ENCODE measurements around the gene GYS2.

The GYS2 gene

DNA sequence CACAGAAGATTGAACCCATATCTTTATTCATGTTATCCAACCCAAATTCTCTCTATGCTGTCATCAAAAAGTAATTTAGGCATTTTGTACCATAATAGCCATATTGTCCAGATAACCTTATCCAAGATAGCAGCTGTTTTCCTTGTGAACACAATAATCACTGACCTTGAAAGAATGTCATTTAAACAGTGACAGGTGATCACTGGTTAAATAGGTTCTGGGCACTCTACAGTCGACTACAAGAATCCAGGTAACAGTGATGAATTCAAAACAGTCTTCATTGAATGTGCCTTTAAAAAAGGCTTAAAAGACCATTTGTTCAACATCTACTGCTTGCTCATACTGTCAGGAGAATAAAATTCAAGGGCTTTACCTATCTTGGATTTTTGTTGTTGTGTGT is 83.1 kb downstream of the GYS2 start:
- TF ChIP-seq, protein P1, sequence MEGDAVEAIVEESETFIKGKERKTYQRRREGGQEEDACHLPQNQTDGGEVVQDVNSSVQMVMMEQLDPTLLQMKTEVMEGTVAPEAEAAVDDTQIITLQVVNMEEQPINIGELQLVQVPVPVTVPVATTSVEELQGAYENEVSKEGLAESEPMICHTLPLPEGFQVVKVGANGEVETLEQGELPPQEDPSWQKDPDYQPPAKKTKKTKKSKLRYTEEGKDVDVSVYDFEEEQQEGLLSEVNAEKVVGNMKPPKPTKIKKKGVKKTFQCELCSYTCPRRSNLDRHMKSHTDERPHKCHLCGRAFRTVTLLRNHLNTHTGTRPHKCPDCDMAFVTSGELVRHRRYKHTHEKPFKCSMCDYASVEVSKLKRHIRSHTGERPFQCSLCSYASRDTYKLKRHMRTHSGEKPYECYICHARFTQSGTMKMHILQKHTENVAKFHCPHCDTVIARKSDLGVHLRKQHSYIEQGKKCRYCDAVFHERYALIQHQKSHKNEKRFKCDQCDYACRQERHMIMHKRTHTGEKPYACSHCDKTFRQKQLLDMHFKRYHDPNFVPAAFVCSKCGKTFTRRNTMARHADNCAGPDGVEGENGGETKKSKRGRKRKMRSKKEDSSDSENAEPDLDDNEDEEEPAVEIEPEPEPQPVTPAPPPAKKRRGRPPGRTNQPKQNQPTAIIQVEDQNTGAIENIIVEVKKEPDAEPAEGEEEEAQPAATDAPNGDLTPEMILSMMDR (IDR thresholded peaks at IDR 0.05; ENCODE audit: insufficient read depth, low read depth, low read length, missing control alignments) = no peak
- DNase-seq (ENCODE audit: low read depth) = no peak
- H3K4me3 ChIP-seq (ENCODE audit: low read depth, low read length) = no peak overlapping the region

- H3K4me3 ChIP-seq (ENCODE audit: low read depth, low read length) = no peak overlapping the region
- no peak for DNase-seq (ENCODE audit: low read depth)
- TF ChIP-seq, protein P1 (IDR thresholded peaks at IDR 0.05; ENCODE audit: insufficient read depth, low read depth, low read length, missing control alignments) = no peak
Observed at GRCh38 chr12:21518451-21518850, 86.2 kb downstream of the GYS2 start.

DNA sequence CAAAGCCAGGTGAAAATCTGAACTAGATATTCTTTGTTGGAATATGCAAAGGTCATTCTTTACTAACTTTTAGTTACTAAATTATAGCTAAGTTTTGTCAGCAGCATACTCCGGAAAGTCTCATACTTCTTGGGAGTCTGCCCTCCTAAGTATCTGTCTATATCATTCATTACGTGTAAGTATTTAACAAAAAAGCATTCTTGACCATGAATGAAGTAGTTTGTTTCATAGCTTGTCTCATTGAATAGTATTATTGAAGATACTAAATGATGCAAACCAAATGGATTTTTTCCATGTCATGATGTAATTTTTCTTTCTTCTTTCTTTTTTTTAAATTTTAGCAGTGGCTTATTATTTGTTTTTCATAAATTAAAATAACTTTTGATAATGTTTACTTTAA is 88.4 kb downstream of the GYS2 start:
- no peak overlapping the region for H3K4me3 ChIP-seq (ENCODE audit: low read depth, low read length)
- TF ChIP-seq, protein P1 (IDR thresholded peaks at IDR 0.05; ENCODE audit: insufficient read depth, low read depth, low read length, missing control alignments) = no peak
- DNase-seq (ENCODE audit: low read depth) = no peak

DNA sequence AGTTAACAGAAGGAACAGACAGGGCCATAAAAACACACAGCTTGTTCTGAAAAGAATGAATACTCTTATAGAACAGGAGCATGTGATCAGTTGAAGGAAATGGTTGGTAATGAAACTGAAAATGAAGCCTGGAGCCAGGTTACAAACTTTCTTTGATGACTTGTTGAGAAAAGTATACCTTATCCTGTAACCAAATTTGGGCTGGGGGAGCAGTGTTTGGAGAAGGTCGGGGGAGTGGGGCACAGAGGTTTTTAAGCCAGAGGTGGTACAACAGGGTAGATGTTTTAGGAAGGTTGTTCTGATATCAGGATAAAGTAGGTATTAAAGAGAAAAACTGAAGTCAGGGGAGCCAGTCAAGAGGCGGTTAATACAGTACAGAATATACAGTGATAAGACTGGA is 94.9 kb downstream of the GYS2 start:
- no peak overlapping the region for H3K4me3 ChIP-seq (ENCODE audit: low read depth, low read length)
- peak; percentile 36 for DNase-seq (ENCODE audit: low read depth)
- TF ChIP-seq, protein P1 (IDR thresholded peaks at IDR 0.05; ENCODE audit: insufficient read depth, low read depth, low read length, missing control alignments) = no peak

DNA sequence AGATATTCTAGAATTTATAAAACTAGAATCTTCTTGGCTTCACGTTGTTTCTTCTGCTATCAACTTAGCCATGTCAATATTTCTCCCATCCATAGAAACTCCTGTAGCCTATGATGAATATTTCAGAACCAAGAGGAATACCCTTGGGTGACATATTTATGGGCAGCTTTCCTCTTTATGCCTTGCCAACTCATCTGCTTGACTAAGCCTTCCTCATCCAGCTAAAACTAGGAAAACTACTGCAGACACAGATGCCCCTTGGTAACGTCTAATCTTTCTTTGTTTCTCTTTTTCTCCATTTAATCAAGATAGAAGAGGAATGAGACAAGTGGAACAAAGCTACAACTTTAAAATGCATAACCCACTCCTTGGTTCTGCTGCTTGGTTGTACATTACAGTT is 96.8 kb downstream of the GYS2 start:
- H3K4me3 ChIP-seq (ENCODE audit: low read depth, low read length) = no peak overlapping the region
- TF ChIP-seq, protein P1 (IDR thresholded peaks at IDR 0.05; ENCODE audit: insufficient read depth, low read depth, low read length, missing control alignments) = no peak
- no peak for DNase-seq (ENCODE audit: low read depth)

DNA sequence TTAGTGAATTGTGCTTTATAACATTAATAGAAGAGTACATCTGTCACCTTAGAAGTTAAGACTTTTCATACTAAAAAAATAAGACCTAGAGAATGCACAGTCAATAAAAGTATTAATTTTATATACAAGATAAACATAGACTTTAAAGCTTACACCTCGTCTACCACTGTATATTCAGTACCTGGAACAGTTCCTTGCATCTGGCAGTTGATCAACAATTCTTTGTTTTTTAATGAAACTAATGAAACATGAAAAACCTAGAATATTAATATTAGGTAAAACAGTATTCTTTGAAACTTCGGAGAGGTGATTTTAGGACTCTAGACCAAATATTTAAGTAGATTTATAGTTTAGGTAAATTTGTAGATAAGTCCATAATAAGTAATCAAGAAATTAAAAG is 98.8 kb downstream of the GYS2 start:
- DNase-seq (ENCODE audit: low read depth) = no peak
- TF ChIP-seq, protein P1 (IDR thresholded peaks at IDR 0.05; ENCODE audit: insufficient read depth, low read depth, low read length, missing control alignments) = no peak
- H3K4me3 ChIP-seq (ENCODE audit: low read depth, low read length) = no peak overlapping the region

DNA sequence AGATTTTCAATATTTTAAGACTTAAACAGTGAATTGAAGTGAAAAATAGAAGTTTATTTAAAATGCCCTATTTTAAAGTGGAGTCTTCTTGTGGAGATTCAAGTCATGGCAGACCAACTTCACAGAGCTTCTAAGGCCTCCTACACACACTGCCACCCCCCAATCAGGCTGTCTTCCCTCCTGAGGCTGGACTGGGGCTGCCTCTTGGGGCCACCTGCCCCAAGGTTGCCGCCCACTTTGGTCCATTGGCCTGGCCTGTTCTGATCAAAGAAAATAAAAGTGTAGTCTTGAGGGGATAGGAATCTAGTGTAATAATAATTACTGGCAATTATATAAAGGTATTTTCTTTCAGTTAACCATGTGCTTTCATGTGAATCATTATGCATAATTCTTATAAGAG is 101.8 kb downstream of the GYS2 start:
- TF ChIP-seq, protein P1 (IDR thresholded peaks at IDR 0.05; ENCODE audit: insufficient read depth, low read depth, low read length, missing control alignments) = no peak
- H3K4me3 ChIP-seq (ENCODE audit: low read depth, low read length) = peak overlapping the region; percentile 93
- DNase-seq (ENCODE audit: low read depth) = peak; percentile 16

Data from GM12865 (cell line).